H9 (cell line): Measurements from ENCODE around the gene SECISBP2. TPM values are rescaled to one million over a fixed set of nuclear protein-coding genes. Genes with fewer than 3 reads are reported as not detected.
A peak's percentile ranks its signal among the peaks of the same experiment; 100 is the strongest.

Experiments used
- DNase-seq: peaks from one replicate; pipeline ENCODE4 v3.0.0-alpha.2; 2017
- H2AFZ ChIP-seq: one replicate; pipeline ENCODE4 v1.6.1; 2013; ENCODE audit warnings: mild to moderate bottlenecking, low read length, control low read depth, moderate library complexity
- H2AK5ac ChIP-seq: 2 replicates; pipeline ENCODE4 v1.6.1; 2013; ENCODE audit warnings: low read length, control low read depth, mixed read lengths; ENCODE audit not compliant: insufficient read length
- H2BK120ac ChIP-seq: one replicate; pipeline ENCODE4 v1.6.1; 2013; ENCODE audit warnings: low read depth, mild to moderate bottlenecking, low read length, control low read depth, inconsistent platforms; ENCODE audit not compliant: poor library complexity, severe bottlenecking
- H2BK12ac ChIP-seq: 2 replicates; pipeline ENCODE4 v1.6.1; 2013; ENCODE audit warnings: low read length, control low read depth, mixed read lengths, low read depth; ENCODE audit not compliant: insufficient read length
- H2BK15ac ChIP-seq: 2 replicates; pipeline ENCODE4 v1.6.1; 2013; ENCODE audit warnings: low read depth, low read length, control low read depth
- H2BK20ac ChIP-seq: one replicate; pipeline ENCODE4 v1.6.1; 2013; ENCODE audit warnings: low read depth, mild to moderate bottlenecking, low read length, control low read depth, inconsistent platforms; ENCODE audit not compliant: poor library complexity, severe bottlenecking
- H2BK5ac ChIP-seq: 2 replicates; pipeline ENCODE4 v1.6.1; 2013; ENCODE audit warnings: low read length, control low read depth, mixed read lengths; ENCODE audit not compliant: insufficient read length
- H3K14ac ChIP-seq: 2 replicates; pipeline ENCODE4 v1.6.1; 2013; ENCODE audit warnings: low read length, control low read depth; ENCODE audit not compliant: insufficient read depth
- H3K18ac ChIP-seq: 2 replicates; pipeline ENCODE4 v1.6.1; 2013; ENCODE audit warnings: low read depth, mild to moderate bottlenecking, mixed read lengths, low read length, control low read depth; ENCODE audit not compliant: insufficient read length
- H3K23ac ChIP-seq: 2 replicates; pipeline ENCODE4 v1.6.1; 2013; ENCODE audit warnings: low read length, control low read depth, mixed read lengths, low read depth; ENCODE audit not compliant: insufficient read length
- H3K23me2 ChIP-seq: 2 replicates; pipeline ENCODE4 v1.6.1; 2013; ENCODE audit warnings: low read depth, mild to moderate bottlenecking, mixed read lengths, low read length, control low read depth; ENCODE audit not compliant: insufficient read length, poor library complexity, severe bottlenecking
- H3K27ac ChIP-seq: 2 replicates; pipeline ENCODE4 v1.5.1; 2013; ENCODE audit warnings: low read length, control low read depth, mixed read lengths, low read depth; ENCODE audit not compliant: insufficient read length
- H3K27me3 ChIP-seq: 2 replicates; pipeline ENCODE4 v1.6.1; 2013; ENCODE audit warnings: low read length, control low read depth, inconsistent platforms; ENCODE audit not compliant: insufficient read depth
- H3K4ac ChIP-seq: 2 replicates; pipeline ENCODE4 v1.6.1; 2013; ENCODE audit warnings: low read depth, mild to moderate bottlenecking, control low read depth, inconsistent platforms, low read length, moderate library complexity
- H3K4me1 ChIP-seq: 2 replicates; pipeline ENCODE4 v1.6.1; 2013; ENCODE audit warnings: low read length, control low read depth, inconsistent platforms; ENCODE audit not compliant: insufficient read depth
- H3K4me2 ChIP-seq: 2 replicates; pipeline ENCODE4 v1.6.1; 2013; ENCODE audit warnings: low read length, control low read depth, mixed read lengths; ENCODE audit not compliant: insufficient read length, insufficient read depth
- H3K56ac ChIP-seq: 2 replicates; pipeline ENCODE4 v1.6.1; 2013; ENCODE audit warnings: low read depth, mild to moderate bottlenecking, mixed read lengths, low read length, control low read depth; ENCODE audit not compliant: insufficient read length
- H3K79me1 ChIP-seq: 2 replicates; pipeline ENCODE4 v1.6.1; 2013; ENCODE audit warnings: low read depth, mild to moderate bottlenecking, moderate library complexity, low read length, control low read depth, inconsistent platforms; ENCODE audit not compliant: insufficient read depth, poor library complexity, severe bottlenecking
- H3K79me2 ChIP-seq: 2 replicates; pipeline ENCODE4 v1.6.1; 2013; ENCODE audit warnings: low read length, control low read depth, inconsistent platforms; ENCODE audit not compliant: insufficient read depth
- H3K9ac ChIP-seq: 2 replicates; pipeline ENCODE4 v1.6.1; 2013; ENCODE audit warnings: low read length, control low read depth, mixed read lengths; ENCODE audit not compliant: insufficient read length; ENCODE audit errors: extremely low read depth
- H3K9me3 ChIP-seq: one replicate; pipeline ENCODE4 v1.6.1; 2013; ENCODE audit warnings: low read depth, low read length, inconsistent platforms; ENCODE audit not compliant: control insufficient read depth
- H3T11ph ChIP-seq: one replicate; pipeline ENCODE4 v1.6.1; 2013; ENCODE audit warnings: mild to moderate bottlenecking, low read length, control low read depth, inconsistent platforms
- H4K20me1 ChIP-seq: one replicate; pipeline ENCODE4 v1.6.1; 2013; ENCODE audit not compliant: control insufficient read depth, insufficient read length, insufficient read depth
- H4K5ac ChIP-seq: 2 replicates; pipeline ENCODE4 v1.6.1; 2013; ENCODE audit warnings: low read depth, mild to moderate bottlenecking, mixed read lengths, low read length, control low read depth; ENCODE audit not compliant: insufficient read length
- H4K8ac ChIP-seq: replicated peaks from 2 replicates; pipeline ENCODE4 v1.6.1; 2013; ENCODE audit warnings: low read length, control low read depth, mixed read lengths, low read depth; ENCODE audit not compliant: insufficient read length
- H4K91ac ChIP-seq: 2 replicates; pipeline ENCODE4 v1.6.1; 2013; ENCODE audit warnings: low read depth, mild to moderate bottlenecking, moderate library complexity, mixed read lengths, low read length, control low read depth; ENCODE audit not compliant: insufficient read length
- H3K27ac Mint-ChIP-seq, 3 experiments: 2 replicates in 2 of 3; 3 replicates in 1 of 3; pipeline ENCODE4 v1.8.0; 2020 to 2021; ENCODE audit warnings: mixed read lengths in 3 of 3, mild to moderate bottlenecking in 1 of 3, moderate library complexity in 1 of 3
- H3K27me3 Mint-ChIP-seq: 2 replicates; pipeline ENCODE4 v1.8.0; 2021; ENCODE audit warnings: low read depth, mild to moderate bottlenecking, moderate library complexity, mixed read lengths
- H3K36me3 Mint-ChIP-seq, 3 experiments: 2 replicates in 2 of 3; 3 replicates in 1 of 3; pipeline ENCODE4 v1.8.0; 2020 to 2021; ENCODE audit warnings: low read depth in 3 of 3, mixed read lengths in 3 of 3; ENCODE audit not compliant: insufficient read depth in 1 of 3
- H3K4me1 Mint-ChIP-seq, 2 experiments: 2 replicates each; pipeline ENCODE4 v1.8.0; 2020; ENCODE audit warnings: mixed read lengths in 2 of 2
- H3K4me3 Mint-ChIP-seq, 2 experiments: 2 replicates in 1 of 2; 3 replicates in 1 of 2; pipeline ENCODE4 v1.8.0; 2020 to 2021; ENCODE audit warnings: mild to moderate bottlenecking in 2 of 2, mixed read lengths in 2 of 2, moderate library complexity in 1 of 2
- H3K9me3 Mint-ChIP-seq, 2 experiments: 2 replicates in 1 of 2; 3 replicates in 1 of 2; pipeline ENCODE4 v1.8.0; 2020; ENCODE audit warnings: mild to moderate bottlenecking in 2 of 2, mixed read lengths in 2 of 2, moderate library complexity in 1 of 2
- WGBS: extraction: QIAGEN DNeasy Blood & Tissue Kit; methylation state at CpG from one replicate; pipeline ENCODE4 v1.1.7; 2013; ENCODE audit warnings: missing lambda C conversion rate, low lambda C conversion rate, mixed read lengths; ENCODE audit not compliant: insufficient read length; ENCODE audit errors: extremely low coverage; 5-methylcytosine and 5-hydroxymethylcytosine counted together
- total RNA-seq: library from RNA; stranded (reverse); gene quantifications from 2 replicates; pipeline ENCODE4 v1.2.1, GENCODE V29; 2021
- TF ChIP-seq, protein P1 (sequence below): fragments of 200-600 bp; sonication (generic); conservative IDR thresholded peaks from 3 replicates; pipeline ENCODE4 v1.8.0; 2021; ENCODE audit warnings: antibody characterized with exemption, mild to moderate bottlenecking

The SECISBP2 gene
- total RNA-seq, 1 experiment from 2014 or later, result 62.7 TPM

DNA sequence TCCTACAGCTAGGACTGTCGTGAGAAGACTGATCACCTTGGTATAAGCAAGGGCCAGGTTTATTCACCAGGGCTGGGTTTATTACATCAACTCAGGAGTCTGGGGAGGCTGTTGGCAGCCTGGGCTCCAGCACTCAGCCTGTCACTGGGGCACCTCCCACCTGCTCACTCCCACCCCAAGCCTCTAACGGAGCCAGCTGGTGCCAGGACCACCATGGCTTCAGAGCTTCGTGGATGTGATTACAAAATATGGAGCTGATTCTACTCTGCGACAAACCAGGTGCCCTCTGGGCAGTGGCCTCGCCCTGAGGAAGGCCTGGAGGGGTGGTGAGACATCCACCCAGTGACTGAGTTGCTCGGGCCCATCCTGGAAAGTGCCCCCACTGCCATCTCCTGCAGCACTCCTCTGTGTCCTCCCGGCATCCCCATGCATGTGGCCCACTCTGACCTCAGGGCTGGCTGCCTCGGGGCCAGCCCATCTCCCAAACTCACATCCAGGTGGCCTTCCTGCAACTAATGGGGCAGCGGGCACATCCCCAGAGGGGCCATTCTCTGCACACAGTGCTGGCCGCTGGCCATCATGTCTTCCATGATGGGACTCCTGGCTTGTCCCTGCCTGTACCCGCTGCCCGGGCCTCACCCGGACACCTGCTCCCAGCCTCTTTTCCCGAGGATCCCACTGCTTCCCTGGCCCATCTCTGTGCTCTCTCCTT, 49.6 kb downstream of the SECISBP2 start:
- no peak overlapping the region for H3K23ac ChIP-seq
- no peak overlapping the region for H2BK20ac ChIP-seq
- no peak overlapping the region for H2BK120ac ChIP-seq
- H3K9me3 Mint-ChIP-seq, result no peaks in the 10 kb centered on the region
- H3K27me3 ChIP-seq, result no peaks in the 10 kb centered on the region
- H3K27me3 Mint-ChIP-seq, result peaks cover 1% of the 10 kb centered on the region; the same call in 1 of the 2 replicates
- no peaks in the 10 kb centered on the region for H3K9me3 ChIP-seq
- H3K4me1 Mint-ChIP-seq, result no peaks in the 10 kb centered on the region
- no peak overlapping the region for H3K9ac ChIP-seq
- no peak overlapping the region for H2AFZ ChIP-seq
- H3K14ac ChIP-seq, result no peak overlapping the region
- H3K4me3 Mint-ChIP-seq, result no peak overlapping the region
- H2BK12ac ChIP-seq, result no peak overlapping the region
- H3K27ac Mint-ChIP-seq, result 0 out of 7 replicates have a peak overlapping the region, but pooled peaks of 1 of the 3 experiments have one; percentile 49
- H3K79me2 ChIP-seq, result no peaks in the 10 kb centered on the region
- H4K5ac ChIP-seq, result no peak overlapping the region
- no peaks in the 10 kb centered on the region for H3K4me1 ChIP-seq
- no peak overlapping the region for H3K4ac ChIP-seq
- H3K18ac ChIP-seq, result no peak overlapping the region
- H4K20me1 ChIP-seq, result no peaks in the 10 kb centered on the region
- H4K91ac ChIP-seq, result no peak overlapping the region
- H2BK15ac ChIP-seq, result no peak overlapping the region
- no peaks in the 10 kb centered on the region for H3K79me1 ChIP-seq
- no peak overlapping the region for H2BK5ac ChIP-seq
- H3K27ac ChIP-seq, result no peak overlapping the region
- TF ChIP-seq, protein P1, sequence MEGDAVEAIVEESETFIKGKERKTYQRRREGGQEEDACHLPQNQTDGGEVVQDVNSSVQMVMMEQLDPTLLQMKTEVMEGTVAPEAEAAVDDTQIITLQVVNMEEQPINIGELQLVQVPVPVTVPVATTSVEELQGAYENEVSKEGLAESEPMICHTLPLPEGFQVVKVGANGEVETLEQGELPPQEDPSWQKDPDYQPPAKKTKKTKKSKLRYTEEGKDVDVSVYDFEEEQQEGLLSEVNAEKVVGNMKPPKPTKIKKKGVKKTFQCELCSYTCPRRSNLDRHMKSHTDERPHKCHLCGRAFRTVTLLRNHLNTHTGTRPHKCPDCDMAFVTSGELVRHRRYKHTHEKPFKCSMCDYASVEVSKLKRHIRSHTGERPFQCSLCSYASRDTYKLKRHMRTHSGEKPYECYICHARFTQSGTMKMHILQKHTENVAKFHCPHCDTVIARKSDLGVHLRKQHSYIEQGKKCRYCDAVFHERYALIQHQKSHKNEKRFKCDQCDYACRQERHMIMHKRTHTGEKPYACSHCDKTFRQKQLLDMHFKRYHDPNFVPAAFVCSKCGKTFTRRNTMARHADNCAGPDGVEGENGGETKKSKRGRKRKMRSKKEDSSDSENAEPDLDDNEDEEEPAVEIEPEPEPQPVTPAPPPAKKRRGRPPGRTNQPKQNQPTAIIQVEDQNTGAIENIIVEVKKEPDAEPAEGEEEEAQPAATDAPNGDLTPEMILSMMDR, result no peak
- no peak overlapping the region for H3T11ph ChIP-seq
- no CpG with 5 or more reads among the region's 14 CpGs for WGBS
- no peaks in the 10 kb centered on the region for H3K23me2 ChIP-seq
- H3K36me3 Mint-ChIP-seq, result peaks cover 0 to 2% (median 0%) of the 10 kb centered on the region in 3 experiments; a peak in 2 of 7 replicates
- no peak overlapping the region for H4K8ac ChIP-seq
- no peak overlapping the region for H3K56ac ChIP-seq
- no peak overlapping the region for H3K4me2 ChIP-seq
- no peak overlapping the region for H2AK5ac ChIP-seq
- DNase-seq, result no peak
